ENCODE measurements around the gene ZGRF1.

DNA sequence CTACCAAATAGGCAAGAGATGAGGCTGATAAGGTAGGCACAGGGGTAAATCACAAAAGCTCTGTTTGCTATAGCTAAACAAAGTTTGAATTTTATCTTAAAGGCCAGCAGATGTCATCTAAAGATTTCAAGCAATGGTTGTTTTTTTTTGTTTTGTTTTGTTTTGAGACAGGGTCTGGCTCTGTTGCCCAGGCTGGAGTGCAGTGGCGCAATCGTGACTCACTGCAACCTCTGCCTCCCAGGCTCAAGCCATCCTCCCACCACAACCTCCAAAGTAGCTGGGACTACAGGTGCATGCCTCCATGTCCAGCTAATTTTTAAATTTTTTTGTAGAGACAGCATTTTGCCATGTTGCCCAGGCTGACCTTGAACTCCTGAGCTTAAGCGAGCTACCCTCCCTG, 77.7 kb downstream of the ZGRF1 start:
- TF ChIP-seq EZH2phosphoT487 (IDR thresholded peaks at IDR 0.05; ENCODE audit: insufficient read depth, low read depth): no peak
- no peak for TF ChIP-seq EZH2 (IDR thresholded peaks at IDR 0.05; ENCODE audit: insufficient read depth, poor library complexity, severe bottlenecking)
